ENCODE measurements around the gene CDHR5.

CDHR5 gene

GRCh38 chr11:608791-609251, 15.9 kb downstream of the CDHR5 start:
- peaks cover 6% of the 10 kb centered on the region; the same call in 1 of the 2 replicates for H3F3A ChIP-seq (ENCODE audit: control insufficient read depth, insufficient read depth)
- H3K9me2 ChIP-seq (replicated peaks; ENCODE audit: control insufficient read depth, low read length) = no peaks in the 10 kb centered on the region
- H3K9me3 ChIP-seq (ENCODE audit: control insufficient read depth, insufficient read depth, low read length) = no peaks in the 10 kb centered on the region
- no peaks in the 10 kb centered on the region for H3K27me3 ChIP-seq (ENCODE audit: control insufficient read depth, low read length)
- no peak overlapping the region for H3K27ac ChIP-seq (ENCODE audit: low read depth, low read length)
- H4K20me1 ChIP-seq (ENCODE audit: control insufficient read depth, insufficient read depth, low read depth, low read length) = peaks cover 8% of the 10 kb centered on the region
- peaks cover 7% of the 10 kb centered on the region for H3K4me1 ChIP-seq (ENCODE audit: control insufficient read depth, low read length)
- H3K4me3 ChIP-seq (ENCODE audit: low read length) = no peak overlapping the region
- H3K36me3 ChIP-seq (ENCODE audit: control insufficient read depth, low read length) = peaks cover 90% of the 10 kb centered on the region
- no peak overlapping the region for H3K4me2 ChIP-seq (ENCODE audit: low read length)
- TF ChIP-seq CTCF (IDR thresholded peaks at IDR 0.05; ENCODE audit: low read depth, low read length, poor library complexity, severe bottlenecking) = no peak
- no peak for TF ChIP-seq EZH2phosphoT487 (IDR thresholded peaks at IDR 0.05; ENCODE audit: borderline replicate concordance, low read length)
- no peaks in the 10 kb centered on the region; the same call in none of the 2 replicates for H3K79me2 ChIP-seq (ENCODE audit: control insufficient read depth, low read length)

- no peak overlapping the region for H3K4me3 ChIP-seq (ENCODE audit: low read length)
- H3K36me3 ChIP-seq (ENCODE audit: control insufficient read depth, low read length) = peaks cover 93% of the 10 kb centered on the region
- peaks cover 5% of the 10 kb centered on the region for H4K20me1 ChIP-seq (ENCODE audit: control insufficient read depth, insufficient read depth, low read depth, low read length)
- no peaks in the 10 kb centered on the region for H3K27me3 ChIP-seq (ENCODE audit: control insufficient read depth, low read length)
- H3K9me3 ChIP-seq (ENCODE audit: control insufficient read depth, insufficient read depth, low read length) = no peaks in the 10 kb centered on the region
- no peak overlapping the region for H3K27ac ChIP-seq (ENCODE audit: low read depth, low read length)
- H3K4me1 ChIP-seq (ENCODE audit: control insufficient read depth, low read length) = peaks cover 1% of the 10 kb centered on the region; the same call in 1 of the 2 replicates
- peaks cover 6% of the 10 kb centered on the region; the same call in 1 of the 2 replicates for H3F3A ChIP-seq (ENCODE audit: control insufficient read depth, insufficient read depth)
- no peaks in the 10 kb centered on the region for H3K9me2 ChIP-seq (replicated peaks; ENCODE audit: control insufficient read depth, low read length)
- no peak overlapping the region for H3K4me2 ChIP-seq (ENCODE audit: low read length)
- no peak for TF ChIP-seq CTCF (IDR thresholded peaks at IDR 0.05; ENCODE audit: low read depth, low read length, poor library complexity, severe bottlenecking)
- no peaks in the 10 kb centered on the region; the same call in 1 of the 2 replicates for H3K79me2 ChIP-seq (ENCODE audit: control insufficient read depth, low read length)
Measured at GRCh38 chr11:607971-608659, 16.6 kb downstream of the CDHR5 start.

- Histone ChIP-seq H3K4me3 (ENCODE audit: low read length) (no peak overlapping the region), H3K9me2 (replicated peaks; ENCODE audit: control insufficient read depth, low read length) (no peaks in the 10 kb centered on the region), H4K20me1 (ENCODE audit: control insufficient read depth, insufficient read depth, low read depth, low read length) (0 out of 2 replicates have a peak, but pooled peaks cover 2% of the 10 kb centered on the region), H3K4me2 (ENCODE audit: low read length) (no peak overlapping the region), H3K79me2 (ENCODE audit: control insufficient read depth, low read length) (no peaks in the 10 kb centered on the region), H3K36me3 (ENCODE audit: control insufficient read depth, low read length) (peaks cover 90% of the 10 kb centered on the region), H3K9me3 (ENCODE audit: control insufficient read depth, insufficient read depth, low read length) (no peaks in the 10 kb centered on the region), H3K27me3 (ENCODE audit: control insufficient read depth, low read length) (no peaks in the 10 kb centered on the region), H3F3A (ENCODE audit: control insufficient read depth, insufficient read depth) (peaks cover 4% of the 10 kb centered on the region; the same call in 1 of the 2 replicates), H3K27ac (ENCODE audit: low read depth, low read length) (no peak overlapping the region), H3K4me1 (ENCODE audit: control insufficient read depth, low read length) (no peaks in the 10 kb centered on the region)
- TF ChIP-seq EZH2phosphoT487 (IDR thresholded peaks at IDR 0.05; ENCODE audit: borderline replicate concordance, low read length) (no peak), CTCF (IDR thresholded peaks at IDR 0.05; ENCODE audit: low read depth, low read length, poor library complexity, severe bottlenecking) (no peak)
Measured at GRCh38 chr11:607020-607780, 17.6 kb downstream of the CDHR5 start.
